GM12878 (cell line): ENCODE measurements around the gene MICAL3. TPM values are rescaled to one million over a fixed set of nuclear protein-coding genes. Genes with fewer than 3 reads are reported as not detected.

Source experiments
- ATAC-seq: fragments of 200-7000 bp; cut with Tn5 transposase; 3 replicates; pipeline ENCODE4 v1.9.1; 2020; ENCODE audit warnings: mild to moderate bottlenecking, moderate library complexity
- BruUV-seq: library from RNA; stranded (reverse); fragments of 400-500 nt; replicated peaks from 2 replicates; lab custom pipeline; 2021; lab: Mats Ljungman, UMichigan
- CTCF ChIA-PET: fragments of 300-600 bp; sonication (Branson Sonifier 250); formaldehyde crosslinking; extraction: SDS; loops from one replicate; lab custom pipeline; 2021; ENCODE audit warnings: inconsistent platforms; lab: Yijun Ruan, JAX
- POLR2A ChIA-PET: fragments of 350-600 bp; formaldehyde crosslinking; extraction: SDS; loops from one replicate; lab custom pipeline; 2021; ENCODE audit warnings: inconsistent platforms; lab: Charles Lee
- RAD21 ChIA-PET: fragments of 300-600 bp; sonication (Branson Sonifier 250); formaldehyde crosslinking; loops from one replicate; lab custom pipeline; 2023; ENCODE audit warnings: antibody characterized with exemption; ENCODE audit not compliant: unreplicated experiment; lab: Charles Lee
- SMC1A ChIA-PET: fragments of 300-600 bp; sonication (Branson Sonifier 250); formaldehyde crosslinking; loops from one replicate; lab custom pipeline; 2023; ENCODE audit not compliant: unreplicated experiment, uncharacterized antibody; lab: Charles Lee
- DNase-seq: peaks from one replicate; pipeline ENCODE4 v3.0.0-alpha.2; 2011; ENCODE audit warnings: low read depth, low spot score
- FAIRE-seq: peaks from 3 replicates; lab custom pipeline; 2011; peaks lifted over from hg19 to GRCh38; lab: Jason Lieb, UNC
- H2AFZ ChIP-seq: 2 replicates; pipeline ENCODE4 v1.6.0; 2011; ENCODE audit warnings: low read depth, low read length, control low read depth; ENCODE audit not compliant: control insufficient read depth
- H3K27ac ChIP-seq: 2 replicates; pipeline ENCODE4 v1.5.1; 2011; ENCODE audit warnings: control low read depth; ENCODE audit not compliant: control insufficient read depth, insufficient read depth
- H3K27me3 ChIP-seq, 2 experiments: replicated peaks in 1 of 2; 2 replicates each; pipeline versions ENCODE4 v1.6.0 to v1.6.1; 2011; ENCODE audit warnings: low read length in 1 of 2; ENCODE audit not compliant: control insufficient read depth in 2 of 2, insufficient read depth in 2 of 2
- H3K36me3 ChIP-seq, 2 experiments: 2 replicates each; pipeline ENCODE4 v1.5.1; 2011; ENCODE audit warnings: low read length in 1 of 2; ENCODE audit not compliant: control insufficient read depth in 2 of 2, insufficient read depth in 2 of 2
- H3K4me1 ChIP-seq: 2 replicates; pipeline ENCODE4 v1.6.1; 2011; ENCODE audit warnings: mild to moderate bottlenecking, low read length, moderate library complexity, mixed read lengths; ENCODE audit not compliant: control insufficient read depth, insufficient read depth
- H3K4me2 ChIP-seq: 2 replicates; pipeline ENCODE4 v1.6.0; 2011; ENCODE audit warnings: control low read depth; ENCODE audit not compliant: control insufficient read depth, insufficient read depth
- H3K4me3 ChIP-seq: fragments of 200-600 bp; sonication (generic); 2 replicates; pipeline ENCODE4 v1.5.1; 2016
- H3K79me2 ChIP-seq: 2 replicates; pipeline ENCODE4 v1.6.0; 2011; ENCODE audit warnings: low read length; ENCODE audit not compliant: control insufficient read depth, insufficient read depth
- H3K9ac ChIP-seq: 2 replicates; pipeline ENCODE4 v1.8.0; 2011; ENCODE audit warnings: low read length, control low read depth, mixed read lengths; ENCODE audit not compliant: control insufficient read depth, insufficient read depth
- H3K9me3 ChIP-seq: replicated peaks from 3 replicates; pipeline ENCODE4 v1.5.1; 2011; ENCODE audit warnings: mild to moderate bottlenecking, low read length; ENCODE audit not compliant: control insufficient read depth, insufficient read depth
- H4K20me1 ChIP-seq: 2 replicates; pipeline ENCODE4 v1.6.0; 2011; ENCODE audit not compliant: control insufficient read depth, insufficient read depth
- CHD1 ChIP-seq: IDR thresholded peaks from 2 replicates; pipeline ENCODE4 v1.6.1; 2012; ENCODE audit warnings: low read depth, low read length, improper control_type of control experiment
- CREB1 ChIP-seq: IDR thresholded peaks from 2 replicates; pipeline ENCODE4 v1.6.1; 2012; ENCODE audit warnings: low read depth, mild to moderate bottlenecking, inconsistent platforms
- EGR1 ChIP-seq, 2 experiments: IDR thresholded peaks; 1 replicate in 1 of 2; 2 replicates in 1 of 2; pipeline ENCODE4 v1.6.1; 2011 to 2012; ENCODE audit warnings: low read depth in 2 of 2, low read length in 2 of 2, borderline replicate concordance in 1 of 2, mild to moderate bottlenecking in 1 of 2, moderate library complexity in 1 of 2
- EP300 ChIP-seq, 2 experiments: fragments of 150-350 bp in 1 of 2; IDR thresholded peaks; 2 replicates each; pipeline ENCODE4 v1.6.1; 2011 to 2012; ENCODE audit warnings: low read depth in 2 of 2, low read length in 2 of 2, borderline replicate concordance in 1 of 2, improper control_type of control experiment in 1 of 2, inconsistent platforms in 1 of 2; ENCODE audit not compliant: control insufficient read depth in 1 of 2
- HDGF ChIP-seq: fragments of 450-650 bp; IDR thresholded peaks from 2 replicates; pipeline ENCODE4 v1.6.1; 2016; ENCODE audit warnings: antibody characterized with exemption
- JUNB ChIP-seq: IDR thresholded peaks from 2 replicates; pipeline ENCODE4 v1.6.1; 2016; ENCODE audit warnings: antibody characterized with exemption, mild to moderate bottlenecking
- MEF2B ChIP-seq: fragments of 450-650 bp; IDR thresholded peaks from 2 replicates; pipeline ENCODE4 v1.6.1; 2018; ENCODE audit warnings: mild to moderate bottlenecking, moderate library complexity; ENCODE audit not compliant: partially characterized antibody, poor library complexity, severe bottlenecking
- RELA ChIP-seq: fragments of 450-650 bp; IDR thresholded peaks from 2 replicates; pipeline ENCODE4 v1.8.0; 2014; ENCODE audit warnings: borderline replicate concordance; ENCODE audit not compliant: partially characterized antibody
- SIX5 ChIP-seq: IDR thresholded peaks from 2 replicates; pipeline ENCODE4 v1.6.1; 2011; ENCODE audit warnings: mild to moderate bottlenecking, low read depth, low read length, moderate library complexity; ENCODE audit not compliant: severe bottlenecking
- SMARCA5 ChIP-seq: fragments of 450-650 bp; IDR thresholded peaks from 2 replicates; pipeline ENCODE4 v1.6.1; 2017; ENCODE audit warnings: mild to moderate bottlenecking
- SMC3 ChIP-seq: IDR thresholded peaks from 2 replicates; pipeline ENCODE4 v1.6.1; 2011; ENCODE audit warnings: low read length, improper control_type of control experiment, borderline replicate concordance
- SREBF1 ChIP-seq: IDR thresholded peaks from 2 replicates; pipeline ENCODE4 v1.6.1; 2012; ENCODE audit warnings: mild to moderate bottlenecking, low read length
- ZBED1 ChIP-seq: IDR thresholded peaks from 2 replicates; pipeline ENCODE4 v1.6.1; 2016; ENCODE audit warnings: borderline replicate concordance
- WGBS: methylation state at CpG from one replicate; pipeline ENCODE4 v1.1.6; 2016; ENCODE audit warnings: low lambda C conversion rate; ENCODE audit not compliant: insufficient replicate concordance, insufficient coverage; ENCODE audit errors: missing lambda C conversion rate; 5-methylcytosine and 5-hydroxymethylcytosine counted together
- in situ Hi-C: fragments of 300-500 bp; cut with MboI; formaldehyde crosslinking; loops from 9 replicates; pipeline ENCODE4 v1.14.3; 2018; ENCODE audit warnings: mixed read lengths
- intact Hi-C: fragments of 100-400 bp; cut with micrococcal nuclease; formaldehyde crosslinking; loops from one replicate; pipeline ENCODE4 v1.14.2; 2022; ENCODE audit not compliant: unreplicated experiment
- polyA plus RNA-seq, 11 experiments: library from polyadenylated mRNA; depleted of rRNA in 4 of 11; unstranded in 6 of 11; stranded (reverse) in 5 of 11; fragments of >200 nt; fragmentation: Nextera tagmentation in 4 of 11; fragmentation: Illumina TruSeq in 1 of 11; extraction: Ambion mirVana in 4 of 11; extraction: Trizol in 1 of 11; gene quantifications; 1 replicate in 1 of 11; 2 replicates in 10 of 11; pipeline versions ENCODE4 v1.2.1 to v1.2.3, GENCODE V29; 2011 to 2016; ENCODE audit warnings: inconsistent platforms in 2 of 11, missing spikeins in 2 of 11, low read depth in 1 of 11
- total RNA-seq, 4 experiments: library from RNA; depleted of rRNA in 3 of 4; stranded (reverse); fragments of >200 nt in 3 of 4; fragmentation: Illumina TruSeq in 1 of 4; extraction: Trizol in 1 of 4; gene quantifications; 2 replicates each; pipeline versions ENCODE4 v1.2.1 to v1.2.3, GENCODE V29; 2013 to 2021
- TF ChIP-seq, protein P1 (sequence below): fragments of 450-650 bp; IDR thresholded peaks from 2 replicates; pipeline ENCODE4 v1.6.1; 2018; ENCODE audit warnings: mild to moderate bottlenecking, low read depth, moderate library complexity; ENCODE audit not compliant: partially characterized antibody
- TF ChIP-seq, protein P2 (sequence below): fragments of 450-650 bp; IDR thresholded peaks from 2 replicates; pipeline ENCODE4 v1.6.1; 2016; ENCODE audit warnings: mild to moderate bottlenecking, moderate library complexity, borderline replicate concordance
- TF ChIP-seq, protein P3 (sequence below): IDR thresholded peaks from 2 replicates; pipeline ENCODE4 v1.6.1; 2012; ENCODE audit warnings: low read depth, low read length, improper control_type of control experiment

MICAL3 gene
- total and polyA plus RNA-seq, 10 of the 15 experiments (the other 5 are each of a cell fraction or from before 2014, with no cell fraction given): 2.6 to 92.2 (median 24.0) TPM

DNA sequence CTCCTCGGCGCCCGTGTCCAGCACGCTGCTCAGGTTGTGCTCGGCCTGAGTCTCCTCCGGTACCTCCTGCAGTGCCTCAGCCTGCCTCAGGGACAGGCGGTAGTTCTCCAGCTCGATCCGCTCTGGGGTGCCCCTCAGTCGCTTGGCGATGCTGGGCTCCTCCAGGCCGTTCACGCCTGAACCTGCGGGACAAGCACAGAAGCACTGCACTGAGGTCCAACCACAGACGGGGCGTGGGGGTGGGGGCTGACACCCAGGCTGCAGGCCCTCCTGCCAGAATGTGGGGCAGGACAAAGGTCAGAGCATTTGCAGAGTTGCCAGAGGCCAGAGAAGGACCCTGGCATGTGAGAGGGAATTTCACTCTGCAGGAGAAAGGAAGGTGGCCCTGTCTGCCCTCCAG, 182.5 kb downstream of the MICAL3 start:
- Histone ChIP-seq H3K9ac (no peak overlapping the region), H3K9me3 (no peaks in the 10 kb centered on the region), H2AFZ (no peak overlapping the region), H3K27me3 (no peaks in the 10 kb centered on the region), H3K4me3 (no peak overlapping the region), H3K79me2 (no peaks in the 10 kb centered on the region), H3K4me1 (no peaks in the 10 kb centered on the region), H4K20me1 (peaks cover 3% of the 10 kb centered on the region; the same call in 1 of the 2 replicates), H3K27ac (no peak overlapping the region), H3K4me2 (no peak overlapping the region), H3K36me3 (peaks cover 8 to 16% of the 10 kb centered on the region in 2 experiments; a peak in 3 of 4 replicates)
- TF ChIP-seq RELA (no peak), HDGF (no peak), SREBF1 (no peak), MEF2B (no peak), EP300 (IDR thresholded peaks at IDR 0.05; ENCODE audit: borderline replicate concordance in 1 of 2, control insufficient read depth in 1 of 2, low read depth in 2 of 2, low read length in 2 of 2) (no peak), ZBED1 (no peak), JUNB (no peak), SMC3 (no peak), EGR1 (IDR thresholded peaks at IDR 0.05; ENCODE audit: borderline replicate concordance in 1 of 2, low read depth in 2 of 2, low read length in 2 of 2) (no peak), SMARCA5 (no peak), CREB1 (no peak), CHD1 (no peak), SIX5 (no peak)
- TF ChIP-seq, protein P1, sequence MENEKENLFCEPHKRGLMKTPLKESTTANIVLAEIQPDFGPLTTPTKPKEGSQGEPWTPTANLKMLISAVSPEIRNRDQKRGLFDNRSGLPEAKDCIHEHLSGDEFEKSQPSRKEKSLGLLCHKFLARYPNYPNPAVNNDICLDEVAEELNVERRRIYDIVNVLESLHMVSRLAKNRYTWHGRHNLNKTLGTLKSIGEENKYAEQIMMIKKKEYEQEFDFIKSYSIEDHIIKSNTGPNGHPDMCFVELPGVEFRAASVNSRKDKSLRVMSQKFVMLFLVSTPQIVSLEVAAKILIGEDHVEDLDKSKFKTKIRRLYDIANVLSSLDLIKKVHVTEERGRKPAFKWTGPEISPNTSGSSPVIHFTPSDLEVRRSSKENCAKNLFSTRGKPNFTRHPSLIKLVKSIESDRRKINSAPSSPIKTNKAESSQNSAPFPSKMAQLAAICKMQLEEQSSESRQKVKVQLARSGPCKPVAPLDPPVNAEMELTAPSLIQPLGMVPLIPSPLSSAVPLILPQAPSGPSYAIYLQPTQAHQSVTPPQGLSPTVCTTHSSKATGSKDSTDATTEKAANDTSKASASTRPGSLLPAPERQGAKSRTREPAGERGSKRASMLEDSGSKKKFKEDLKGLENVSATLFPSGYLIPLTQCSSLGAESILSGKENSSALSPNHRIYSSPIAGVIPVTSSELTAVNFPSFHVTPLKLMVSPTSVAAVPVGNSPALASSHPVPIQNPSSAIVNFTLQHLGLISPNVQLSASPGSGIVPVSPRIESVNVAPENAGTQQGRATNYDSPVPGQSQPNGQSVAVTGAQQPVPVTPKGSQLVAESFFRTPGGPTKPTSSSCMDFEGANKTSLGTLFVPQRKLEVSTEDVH: no peak
- TF ChIP-seq, protein P2, sequence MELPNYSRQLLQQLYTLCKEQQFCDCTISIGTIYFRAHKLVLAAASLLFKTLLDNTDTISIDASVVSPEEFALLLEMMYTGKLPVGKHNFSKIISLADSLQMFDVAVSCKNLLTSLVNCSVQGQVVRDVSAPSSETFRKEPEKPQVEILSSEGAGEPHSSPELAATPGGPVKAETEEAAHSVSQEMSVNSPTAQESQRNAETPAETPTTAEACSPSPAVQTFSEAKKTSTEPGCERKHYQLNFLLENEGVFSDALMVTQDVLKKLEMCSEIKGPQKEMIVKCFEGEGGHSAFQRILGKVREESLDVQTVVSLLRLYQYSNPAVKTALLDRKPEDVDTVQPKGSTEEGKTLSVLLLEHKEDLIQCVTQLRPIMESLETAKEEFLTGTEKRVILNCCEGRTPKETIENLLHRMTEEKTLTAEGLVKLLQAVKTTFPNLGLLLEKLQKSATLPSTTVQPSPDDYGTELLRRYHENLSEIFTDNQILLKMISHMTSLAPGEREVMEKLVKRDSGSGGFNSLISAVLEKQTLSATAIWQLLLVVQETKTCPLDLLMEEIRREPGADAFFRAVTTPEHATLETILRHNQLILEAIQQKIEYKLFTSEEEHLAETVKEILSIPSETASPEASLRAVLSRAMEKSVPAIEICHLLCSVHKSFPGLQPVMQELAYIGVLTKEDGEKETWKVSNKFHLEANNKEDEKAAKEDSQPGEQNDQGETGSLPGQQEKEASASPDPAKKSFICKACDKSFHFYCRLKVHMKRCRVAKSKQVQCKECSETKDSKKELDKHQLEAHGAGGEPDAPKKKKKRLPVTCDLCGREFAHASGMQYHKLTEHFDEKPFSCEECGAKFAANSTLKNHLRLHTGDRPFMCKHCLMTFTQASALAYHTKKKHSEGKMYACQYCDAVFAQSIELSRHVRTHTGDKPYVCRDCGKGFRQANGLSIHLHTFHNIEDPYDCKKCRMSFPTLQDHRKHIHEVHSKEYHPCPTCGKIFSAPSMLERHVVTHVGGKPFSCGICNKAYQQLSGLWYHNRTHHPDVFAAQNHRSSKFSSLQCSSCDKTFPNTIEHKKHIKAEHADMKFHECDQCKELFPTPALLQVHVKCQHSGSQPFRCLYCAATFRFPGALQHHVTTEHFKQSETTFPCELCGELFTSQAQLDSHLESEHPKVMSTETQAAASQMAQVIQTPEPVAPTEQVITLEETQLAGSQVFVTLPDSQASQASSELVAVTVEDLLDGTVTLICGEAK: no peak
- TF ChIP-seq, protein P3, sequence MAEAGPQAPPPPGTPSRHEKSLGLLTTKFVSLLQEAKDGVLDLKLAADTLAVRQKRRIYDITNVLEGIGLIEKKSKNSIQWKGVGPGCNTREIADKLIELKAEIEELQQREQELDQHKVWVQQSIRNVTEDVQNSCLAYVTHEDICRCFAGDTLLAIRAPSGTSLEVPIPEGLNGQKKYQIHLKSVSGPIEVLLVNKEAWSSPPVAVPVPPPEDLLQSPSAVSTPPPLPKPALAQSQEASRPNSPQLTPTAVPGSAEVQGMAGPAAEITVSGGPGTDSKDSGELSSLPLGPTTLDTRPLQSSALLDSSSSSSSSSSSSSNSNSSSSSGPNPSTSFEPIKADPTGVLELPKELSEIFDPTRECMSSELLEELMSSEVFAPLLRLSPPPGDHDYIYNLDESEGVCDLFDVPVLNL: no peak
- whole genome bisulfite sequencing: 78% methylated on average over 16 of the region's 16 CpGs
- CTCF ChIA-PET: no interaction called here
- no TSS peak for BruUV-seq
- SMC1A ChIA-PET: no interaction called here
- DNase-seq (no peak), ATAC-seq (no peak), FAIRE-seq (no peak)
- POLR2A ChIA-PET: no interaction called here
- in situ Hi-C loops (no loop called here), intact Hi-C loops (no loop called here)
- RAD21 ChIA-PET: no interaction called here
